MM.1S (cell line): Measurements from ENCODE around the gene CNTRL.

ENCODE experiments used
- DNase-seq: peaks from one replicate; pipeline ENCODE4 v3.0.0-alpha.2; 2015
- H2AFZ ChIP-seq: fragments of 300-600 bp; sonication (generic); 2 replicates; pipeline ENCODE4 v1.6.0; 2016; ENCODE audit warnings: antibody characterized with exemption, low read length
- H3F3A ChIP-seq: fragments of 300-600 bp; sonication (generic); 2 replicates; pipeline ENCODE4 v1.6.1; 2016; ENCODE audit warnings: mild to moderate bottlenecking, antibody characterized with exemption, low read length, moderate library complexity, mixed read lengths; ENCODE audit not compliant: insufficient read depth
- H3K27ac ChIP-seq: fragments of 300-600 bp; sonication (generic); 2 replicates; pipeline ENCODE4 v1.5.1; 2016; ENCODE audit warnings: mild to moderate bottlenecking, low read length
- H3K27me3 ChIP-seq: fragments of 300-600 bp; sonication (generic); replicated peaks from 2 replicates; pipeline ENCODE4 v1.6.0; 2016; ENCODE audit warnings: low read length; ENCODE audit not compliant: insufficient read depth
- H3K36me3 ChIP-seq: fragments of 300-600 bp; sonication (generic); replicated peaks from 2 replicates; pipeline ENCODE4 v1.6.1; 2016; ENCODE audit warnings: mild to moderate bottlenecking, low read length, mixed read lengths; ENCODE audit not compliant: insufficient read depth
- H3K4me1 ChIP-seq: fragments of 300-600 bp; sonication (generic); 2 replicates; pipeline ENCODE4 v1.6.1; 2016; ENCODE audit warnings: low read length, mixed read lengths
- H3K4me2 ChIP-seq: fragments of 300-600 bp; sonication (generic); 2 replicates; pipeline ENCODE4 v1.6.0; 2016; ENCODE audit warnings: low read depth, low read length
- H3K4me3 ChIP-seq: fragments of 300-600 bp; sonication (generic); 2 replicates; pipeline ENCODE4 v1.5.1; 2016; ENCODE audit warnings: low read length, mixed read lengths
- H3K79me2 ChIP-seq: fragments of 300-600 bp; sonication (generic); 2 replicates; pipeline ENCODE4 v1.6.1; 2016; ENCODE audit warnings: mixed run types, low read length, mixed read lengths
- H3K9ac ChIP-seq: fragments of 300-600 bp; sonication (generic); 2 replicates; pipeline ENCODE4 v1.6.1; 2016; ENCODE audit warnings: low read length, mixed read lengths
- H3K9me2 ChIP-seq: fragments of 300-600 bp; sonication (generic); replicated peaks from 2 replicates; pipeline ENCODE4 v1.6.1; 2016; ENCODE audit warnings: mild to moderate bottlenecking, low read length, mixed read lengths; ENCODE audit not compliant: insufficient read depth
- H3K9me3 ChIP-seq: fragments of 300-600 bp; sonication (generic); replicated peaks from 2 replicates; pipeline ENCODE4 v1.6.1; 2016; ENCODE audit warnings: mild to moderate bottlenecking, low read length, mixed read lengths; ENCODE audit not compliant: insufficient read depth
- H4K20me1 ChIP-seq: fragments of 300-600 bp; sonication (generic); 2 replicates; pipeline ENCODE4 v1.6.1; 2016; ENCODE audit warnings: mild to moderate bottlenecking, low read length, moderate library complexity, mixed read lengths; ENCODE audit not compliant: insufficient read depth
- CTCF ChIP-seq: fragments of 300-600 bp; sonication (generic); IDR thresholded peaks from 2 replicates; pipeline ENCODE4 v1.5.1; 2016; ENCODE audit warnings: antibody characterized with exemption, low read length, mixed read lengths
- EZH2 ChIP-seq: fragments of 300-600 bp; sonication (generic); optimal IDR thresholded peaks from 2 replicates; pipeline ENCODE3; 2017; ENCODE audit warnings: low read depth, mild to moderate bottlenecking, antibody characterized with exemption, low read length, mixed read lengths
- EZH2phosphoT487 ChIP-seq: fragments of 300-600 bp; sonication (generic); IDR thresholded peaks from 2 replicates; pipeline ENCODE4 v1.6.1; 2018; ENCODE audit warnings: antibody characterized with exemption, low read length

CNTRL gene

GRCh38 chr9:121138973-121139372 is 64.2 kb downstream of the CNTRL start:
- Histone ChIP-seq H3F3A (no peaks in the 10 kb centered on the region), H3K9me2 (no peaks in the 10 kb centered on the region), H3K27me3 (no peaks in the 10 kb centered on the region), H3K36me3 (peaks cover 14% of the 10 kb centered on the region), H3K4me2 (no peak overlapping the region), H2AFZ (no peak overlapping the region), H3K79me2 (no peaks in the 10 kb centered on the region), H3K4me1 (no peaks in the 10 kb centered on the region), H4K20me1 (no peaks in the 10 kb centered on the region), H3K27ac (no peak overlapping the region), H3K9me3 (no peaks in the 10 kb centered on the region), H3K9ac (no peak overlapping the region), H3K4me3 (no peak overlapping the region)
- TF ChIP-seq CTCF (no peak), EZH2 (no peak), EZH2phosphoT487 (no peak)
- DNase-seq: no peak

GRCh38 chr9:121140162-121140561 is 65.4 kb downstream of the CNTRL start:
- Histone ChIP-seq H4K20me1 (no peaks in the 10 kb centered on the region), H3K9ac (no peak overlapping the region), H3K27ac (no peak overlapping the region), H3K4me1 (no peaks in the 10 kb centered on the region), H3K4me2 (no peak overlapping the region), H3K9me3 (no peaks in the 10 kb centered on the region), H3K79me2 (no peaks in the 10 kb centered on the region), H2AFZ (no peak overlapping the region), H3K27me3 (no peaks in the 10 kb centered on the region), H3K36me3 (peaks cover 14% of the 10 kb centered on the region), H3K9me2 (no peaks in the 10 kb centered on the region), H3F3A (no peaks in the 10 kb centered on the region), H3K4me3 (no peak overlapping the region)
- DNase-seq: no peak
- TF ChIP-seq EZH2phosphoT487 (no peak), CTCF (no peak), EZH2 (no peak)

- H2AFZ ChIP-seq: no peak overlapping the region
- no peaks in the 10 kb centered on the region for H3K9me3 ChIP-seq
- H3K9ac ChIP-seq: no peak overlapping the region
- H3K4me3 ChIP-seq: no peak overlapping the region
- no peaks in the 10 kb centered on the region for H3F3A ChIP-seq
- no peak overlapping the region for H3K27ac ChIP-seq
- H4K20me1 ChIP-seq: no peaks in the 10 kb centered on the region
- peaks cover 14% of the 10 kb centered on the region for H3K36me3 ChIP-seq
- no peaks in the 10 kb centered on the region for H3K27me3 ChIP-seq
- H3K79me2 ChIP-seq: no peaks in the 10 kb centered on the region
- no peaks in the 10 kb centered on the region for H3K9me2 ChIP-seq
- no peak for DNase-seq
- H3K4me2 ChIP-seq: no peak overlapping the region
- H3K4me1 ChIP-seq: no peaks in the 10 kb centered on the region
- TF ChIP-seq CTCF: no peak
- TF ChIP-seq EZH2phosphoT487: no peak
- TF ChIP-seq EZH2: no peak
These were observed 66.6 kb downstream of the CNTRL start for GRCh38 chr9:121141306-121141705.

GRCh38 chr9:121141706-121142105 is 67.0 kb downstream of the CNTRL start:
- DNase-seq: no peak
- Histone ChIP-seq H3K4me2 (no peak overlapping the region), H2AFZ (no peak overlapping the region), H3K79me2 (no peaks in the 10 kb centered on the region), H3K4me3 (no peak overlapping the region), H3K27me3 (no peaks in the 10 kb centered on the region), H4K20me1 (no peaks in the 10 kb centered on the region), H3F3A (no peaks in the 10 kb centered on the region), H3K27ac (no peak overlapping the region), H3K9me2 (no peaks in the 10 kb centered on the region), H3K9me3 (no peaks in the 10 kb centered on the region), H3K9ac (no peak overlapping the region), H3K36me3 (peaks cover 14% of the 10 kb centered on the region), H3K4me1 (no peaks in the 10 kb centered on the region)
- no peak for TF ChIP-seq CTCF
- no peak for TF ChIP-seq EZH2phosphoT487
- no peak for TF ChIP-seq EZH2
